Prostate gland (tissue), 2 donors: ENCODE data around the gene ARL10.

ENCODE experiments used
- CTCF ChIP-seq, 4 experiments: fragments of 200-600 bp in 2 of 4; fragments of 450-650 bp in 2 of 4; sonication (generic) in 2 of 4; IDR thresholded peaks; 1 replicate in 3 of 4; 2 replicates in 1 of 4; pipeline ENCODE4 v1.5.1; 2016 to 2019; ENCODE audit warnings: antibody characterized with exemption in 4 of 4, mild to moderate bottlenecking in 2 of 4, moderate library complexity in 2 of 4
- POLR2A ChIP-seq: fragments of 450-650 bp; IDR thresholded peaks from one replicate; pipeline ENCODE4 v1.6.1; 2016; ENCODE audit warnings: antibody characterized with exemption, mild to moderate bottlenecking
- POLR2AphosphoS5 ChIP-seq: sonication (generic); formaldehyde crosslinking; IDR thresholded peaks from one replicate; pipeline ENCODE4 v1.6.1; 2017; ENCODE audit warnings: antibody characterized with exemption

DNA sequence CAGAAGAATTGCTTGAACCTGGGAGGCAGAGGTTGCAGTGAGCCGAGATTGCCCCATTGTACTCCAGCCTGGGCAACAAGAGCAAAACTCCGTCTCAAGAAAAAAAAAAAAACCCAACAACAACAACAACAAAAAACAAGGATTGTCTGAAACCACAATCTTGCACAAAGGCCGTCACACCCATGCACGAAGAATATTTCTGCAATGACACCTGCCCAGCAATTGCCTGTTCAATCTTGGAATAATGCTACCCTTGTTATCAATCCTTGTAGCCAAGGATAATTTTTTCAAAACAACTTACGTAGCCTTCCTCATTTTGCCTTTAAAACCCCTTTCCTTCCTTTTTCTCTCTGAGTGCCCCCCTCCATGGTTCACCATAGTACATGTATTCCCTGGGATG lies 54.8 kb downstream of the ARL10 start:
- TF ChIP-seq CTCF (IDR thresholded peaks at IDR 0.05): no peak
- no peak for TF ChIP-seq POLR2A
- TF ChIP-seq POLR2AphosphoS5: no peak
